Measurements from ENCODE around the gene CD200R1.

Gene CD200R1

GRCh38 chr3:112884678-112885290 is 90.1 kb downstream of the CD200R1 start:
- DNase-seq: no peak

GRCh38 chr3:112881891-112882290 is 93.0 kb downstream of the CD200R1 start:
- DNase-seq: no peak

DNA sequence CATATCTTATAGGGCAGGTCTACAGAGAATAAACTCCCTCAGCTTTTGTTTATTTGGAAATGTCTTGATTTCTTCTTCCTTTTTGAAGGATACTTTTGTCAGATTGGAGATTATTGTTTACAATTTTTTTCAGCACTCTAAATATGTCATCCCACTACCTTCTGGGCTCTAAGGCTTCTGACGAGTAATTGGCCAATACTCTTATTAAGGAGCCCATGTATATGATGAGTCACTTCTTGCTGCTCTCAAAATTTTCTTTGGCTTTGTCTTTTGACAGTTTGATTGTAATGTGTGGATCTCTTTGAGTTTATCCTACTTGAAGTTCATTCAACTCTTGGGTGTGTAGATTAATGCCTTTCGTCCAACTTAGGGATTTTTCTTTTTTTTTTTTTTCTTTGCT is 99.3 kb downstream of the CD200R1 start:
- no peak for DNase-seq

DNA sequence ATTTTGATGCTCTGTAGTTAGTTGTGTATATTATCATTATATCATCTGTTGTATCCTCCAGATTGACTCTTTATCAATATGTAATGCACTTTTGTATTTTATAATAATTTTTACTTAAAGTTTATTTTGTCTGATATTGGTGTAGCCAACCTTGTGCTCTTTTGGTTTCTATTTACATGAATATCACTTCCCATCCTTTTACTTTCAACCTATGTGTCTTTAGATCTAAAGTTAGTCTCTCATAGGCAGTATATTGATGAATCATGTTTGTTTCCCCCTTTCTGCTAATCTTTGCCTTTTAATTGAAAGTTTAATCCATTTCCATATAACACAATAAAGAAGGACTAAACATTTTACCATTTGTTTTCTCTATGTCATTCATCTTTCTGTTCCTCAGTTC is 100.2 kb downstream of the CD200R1 start:
- DNase-seq: no peak

DNA sequence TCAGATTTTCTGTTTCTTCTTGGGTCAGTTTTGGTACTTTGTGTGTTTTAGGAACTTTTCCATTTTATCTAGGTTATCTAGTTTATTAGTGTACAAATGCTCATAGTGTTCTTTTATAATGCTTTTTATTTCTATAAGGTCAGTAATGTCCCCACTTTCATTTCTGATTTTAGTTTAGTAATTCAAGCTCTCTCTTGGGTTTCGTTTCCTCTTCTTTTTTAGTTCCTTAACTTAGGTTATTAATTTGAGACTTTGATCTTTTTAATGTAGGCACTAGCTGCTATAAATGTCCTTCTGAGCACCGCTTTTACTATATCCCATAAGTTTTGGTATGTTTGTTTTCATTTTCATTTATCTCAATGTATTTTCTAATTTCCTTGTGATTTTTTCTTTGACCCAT is 101.3 kb downstream of the CD200R1 start:
- no peak for DNase-seq

GRCh38 chr3:112871735-112872134 is 103.2 kb downstream of the CD200R1 start:
- DNase-seq: no peak
